ENCODE results near the gene MED14.
A peak's percentile ranks its signal among the peaks of the same experiment; 100 is the strongest.

The MED14 gene

GRCh38 chrX:40773188-40773587 lies 37.8 kb upstream of the MED14 start:
- no peak for TF ChIP-seq CTCF (conservative IDR thresholded peaks at IDR 0.05)
- TF ChIP-seq ZFX (IDR thresholded peaks at IDR 0.05): no peak
- no peak overlapping the region for H3K27ac ChIP-seq

GRCh38 chrX:40772290-40772689 lies 36.9 kb upstream of the MED14 start:
- no peak overlapping the region for H3K27ac ChIP-seq
- TF ChIP-seq ZFX (IDR thresholded peaks at IDR 0.05) (no peak), CTCF (conservative IDR thresholded peaks at IDR 0.05) (no peak)

GRCh38 chrX:40761762-40762161 lies 26.4 kb upstream of the MED14 start:
- H3K27ac ChIP-seq: no peak overlapping the region
- TF ChIP-seq CTCF (conservative IDR thresholded peaks at IDR 0.05): no peak
- no peak for TF ChIP-seq ZFX (IDR thresholded peaks at IDR 0.05)

- H3K27ac ChIP-seq: no peak overlapping the region
- TF ChIP-seq ZFX (IDR thresholded peaks at IDR 0.05) (no peak), CTCF (conservative IDR thresholded peaks at IDR 0.05) (no peak)
These were observed 24.0 kb upstream of the MED14 start for GRCh38 chrX:40759374-40759773.

GRCh38 chrX:40757058-40757457 lies 21.7 kb upstream of the MED14 start:
- TF ChIP-seq CTCF (conservative IDR thresholded peaks at IDR 0.05) (no peak), ZFX (IDR thresholded peaks at IDR 0.05) (no peak)
- no peak overlapping the region for H3K27ac ChIP-seq

GRCh38 chrX:40755291-40756249 lies 20.2 kb upstream of the MED14 start:
- TF ChIP-seq ZFX (IDR thresholded peaks at IDR 0.05) (no peak), CTCF (conservative IDR thresholded peaks at IDR 0.05) (no peak)
- peak overlapping the region; percentile 33; the same call in 1 of the 2 replicates for H3K27ac ChIP-seq

GRCh38 chrX:40749681-40750494 lies 14.5 kb upstream of the MED14 start:
- no peak overlapping the region for H3K27ac ChIP-seq
- TF ChIP-seq ZFX (IDR thresholded peaks at IDR 0.05) (no peak), CTCF (conservative IDR thresholded peaks at IDR 0.05) (no peak)
